ENCODE data around the gene LAMA3. TPM values are rescaled to one million over a fixed set of nuclear protein-coding genes. Genes with fewer than 3 reads are reported as not detected.

Gene LAMA3
- total and polyA plus RNA-seq, 12 donors, result 1.6 to 10.2 (median 4.0) TPM

- TF ChIP-seq POLR2A (IDR thresholded peaks at IDR 0.05) (no peak), CTCF (IDR thresholded peaks at IDR 0.05) (no peak)
- 37 to 50% (median 40%) methylated on average over 3 of the region's 3 CpGs for WGBS, 4 donors
- Histone ChIP-seq H3K27ac (no peak overlapping the region), H3K36me3 (replicated peaks in 1 of 2) (no peaks in the 10 kb centered on the region), H3K9me3 (replicated peaks in 1 of 3) (no peaks in the 10 kb centered on the region), H3K4me1 (replicated peaks in 1 of 2) (no peaks in the 10 kb centered on the region), H3K4me3 (no peak overlapping the region), H3K27me3 (no peaks in the 10 kb centered on the region)
- intact Hi-C loops (cut with DNase I), result loop anchor here in 1 of 2 donors (5.0 kb wide), 1 partner anchor 89 kb away; no protein-coding TSS in a partner anchor
- DNase-seq, result no peak
Measured at GRCh38 chr18:23828426-23828825, 139.2 kb downstream of the LAMA3 start.

GRCh38 chr18:23832911-23833310 lies 143.7 kb downstream of the LAMA3 start:
- Histone ChIP-seq H3K4me3 (no peak overlapping the region), H3K27ac (no peak overlapping the region), H3K27me3 (no peaks in the 10 kb centered on the region), H3K4me1 (replicated peaks in 1 of 2) (no peaks in the 10 kb centered on the region), H3K9me3 (replicated peaks in 1 of 3) (no peaks in the 10 kb centered on the region), H3K36me3 (replicated peaks in 1 of 2) (no peaks in the 10 kb centered on the region)
- 77 to 85% (median 81%) methylated on average over 3 of the region's 3 CpGs for WGBS, 4 donors
- no peak for DNase-seq
- TF ChIP-seq CTCF (IDR thresholded peaks at IDR 0.05) (no peak), POLR2A (IDR thresholded peaks at IDR 0.05) (no peak)
- intact Hi-C loops (cut with DNase I), result no loop called here

GRCh38 chr18:23833714-23834113 lies 144.5 kb downstream of the LAMA3 start:
- Histone ChIP-seq H3K9me3 (replicated peaks in 1 of 3) (no peaks in the 10 kb centered on the region), H3K36me3 (replicated peaks in 1 of 2) (no peaks in the 10 kb centered on the region), H3K4me1 (replicated peaks in 1 of 2) (no peaks in the 10 kb centered on the region), H3K27me3 (no peaks in the 10 kb centered on the region), H3K4me3 (no peak overlapping the region), H3K27ac (no peak overlapping the region)
- whole genome bisulfite sequencing, 4 donors, result 88 to 98% (median 92%) methylated on average over 6 of the region's 6 CpGs
- no peak for DNase-seq
- intact Hi-C loops (cut with DNase I), result no loop called here
- TF ChIP-seq CTCF (IDR thresholded peaks at IDR 0.05) (no peak), POLR2A (IDR thresholded peaks at IDR 0.05) (no peak)

- intact Hi-C loops (cut with DNase I), result no loop called here
- Histone ChIP-seq H3K4me3 (no peak overlapping the region), H3K4me1 (replicated peaks in 1 of 2) (no peaks in the 10 kb centered on the region), H3K27ac (no peak overlapping the region), H3K27me3 (no peaks in the 10 kb centered on the region), H3K9me3 (replicated peaks in 1 of 3) (no peaks in the 10 kb centered on the region), H3K36me3 (replicated peaks in 1 of 2) (no peaks in the 10 kb centered on the region)
- WGBS, 4 donors, result 95 to 100% (median 98%) methylated on average over 1 to 3 of the region's 3 CpGs
- no peak for DNase-seq
- no peak for TF ChIP-seq CTCF (IDR thresholded peaks at IDR 0.05)
- TF ChIP-seq POLR2A (IDR thresholded peaks at IDR 0.05), result no peak
Measured at GRCh38 chr18:23835091-23835490, 145.8 kb downstream of the LAMA3 start.

Measured in adrenal gland (tissue), 12 donors.